ENCODE data around the gene SELENOS.

The SELENOS gene

GRCh38 chr15:101313041-101313761 lies 35.9 kb upstream of the SELENOS start:
- Histone ChIP-seq H3K4me1 (ENCODE audit: insufficient read depth, low read length, severe bottlenecking) (no peaks in the 10 kb centered on the region), H3K9me3 (ENCODE audit: low read length) (no peaks in the 10 kb centered on the region), H3K4me2 (ENCODE audit: low read length) (no peak overlapping the region), H2AFZ (ENCODE audit: low read length) (no peak overlapping the region), H3K27ac (ENCODE audit: low read depth, low read length, poor library complexity, severe bottlenecking) (no peak overlapping the region), H3K9ac (ENCODE audit: low read length) (no peak overlapping the region), H3K36me3 (ENCODE audit: insufficient read depth, low read length) (no peaks in the 10 kb centered on the region), H3F3A (ENCODE audit: insufficient read depth, low read length) (no peaks in the 10 kb centered on the region), H4K20me1 (ENCODE audit: insufficient read depth, low read length) (no peaks in the 10 kb centered on the region), H3K4me3 (ENCODE audit: low read depth, low read length, poor library complexity, severe bottlenecking) (no peak overlapping the region), H3K79me2 (ENCODE audit: insufficient read depth, low read length) (no peaks in the 10 kb centered on the region), H3K27me3 (ENCODE audit: insufficient read depth, low read length) (peaks cover 12% of the 10 kb centered on the region), H3K9me2 (ENCODE audit: low read depth, low read length) (no peaks in the 10 kb centered on the region)
- no peak for TF ChIP-seq CTCF (IDR thresholded peaks at IDR 0.05; ENCODE audit: low read length)
- TF ChIP-seq EZH2 (IDR thresholded peaks at IDR 0.05; ENCODE audit: borderline replicate concordance, low read length) = no peak

GRCh38 chr15:101310508-101310907 lies 33.2 kb upstream of the SELENOS start:
- Histone ChIP-seq H2AFZ (ENCODE audit: low read length) (no peak overlapping the region), H3K4me2 (ENCODE audit: low read length) (no peak overlapping the region), H3K4me1 (ENCODE audit: insufficient read depth, low read length, severe bottlenecking) (no peaks in the 10 kb centered on the region), H3K4me3 (ENCODE audit: low read depth, low read length, poor library complexity, severe bottlenecking) (no peak overlapping the region), H3K79me2 (ENCODE audit: insufficient read depth, low read length) (no peaks in the 10 kb centered on the region), H3K9me2 (ENCODE audit: low read depth, low read length) (no peaks in the 10 kb centered on the region), H3K9ac (ENCODE audit: low read length) (no peak overlapping the region), H4K20me1 (ENCODE audit: insufficient read depth, low read length) (no peaks in the 10 kb centered on the region), H3K36me3 (ENCODE audit: insufficient read depth, low read length) (no peaks in the 10 kb centered on the region), H3K27ac (ENCODE audit: low read depth, low read length, poor library complexity, severe bottlenecking) (no peak overlapping the region), H3K27me3 (ENCODE audit: insufficient read depth, low read length) (peaks cover 9% of the 10 kb centered on the region; the same call in 1 of the 2 replicates), H3F3A (ENCODE audit: insufficient read depth, low read length) (no peaks in the 10 kb centered on the region), H3K9me3 (ENCODE audit: low read length) (no peaks in the 10 kb centered on the region)
- TF ChIP-seq EZH2 (IDR thresholded peaks at IDR 0.05; ENCODE audit: borderline replicate concordance, low read length) (no peak), CTCF (IDR thresholded peaks at IDR 0.05; ENCODE audit: low read length) (no peak)

DNA sequence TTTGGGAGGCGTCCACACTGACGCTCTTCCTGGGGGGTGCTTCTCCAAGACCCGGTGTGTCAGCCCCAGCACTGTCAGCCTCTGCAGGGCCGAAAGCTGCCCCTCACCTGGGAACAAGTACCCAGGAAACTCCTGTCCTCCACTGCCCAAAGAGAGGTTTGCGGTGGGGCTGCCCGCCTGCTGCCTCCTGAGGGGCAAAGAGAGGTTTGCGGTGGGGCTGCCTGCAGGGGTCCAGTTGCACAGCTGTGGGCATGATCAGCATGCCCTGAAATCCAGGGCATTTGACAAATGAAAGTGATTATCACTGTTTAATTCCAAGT lies 32.8 kb upstream of the SELENOS start:
- Histone ChIP-seq H4K20me1 (ENCODE audit: insufficient read depth, low read length) (no peaks in the 10 kb centered on the region), H3K4me3 (ENCODE audit: low read depth, low read length, poor library complexity, severe bottlenecking) (no peak overlapping the region)

More for the DNA sequence above, 32.8 kb upstream of the SELENOS start:
- no peak for TF ChIP-seq EZH2 (IDR thresholded peaks at IDR 0.05; ENCODE audit: borderline replicate concordance, low read length)
- no peak for TF ChIP-seq CTCF (IDR thresholded peaks at IDR 0.05; ENCODE audit: low read length)
- Histone ChIP-seq H3K27ac (ENCODE audit: low read depth, low read length, poor library complexity, severe bottlenecking) (no peak overlapping the region), H3K27me3 (ENCODE audit: insufficient read depth, low read length) (peaks cover 8% of the 10 kb centered on the region; the same call in 1 of the 2 replicates), H3K4me2 (ENCODE audit: low read length) (no peak overlapping the region), H3K9me2 (ENCODE audit: low read depth, low read length) (no peaks in the 10 kb centered on the region), H2AFZ (ENCODE audit: low read length) (no peak overlapping the region), H3K9me3 (ENCODE audit: low read length) (no peaks in the 10 kb centered on the region), H3K36me3 (ENCODE audit: insufficient read depth, low read length) (no peaks in the 10 kb centered on the region), H3K4me1 (ENCODE audit: insufficient read depth, low read length, severe bottlenecking) (no peaks in the 10 kb centered on the region), H3K79me2 (ENCODE audit: insufficient read depth, low read length) (no peaks in the 10 kb centered on the region), H3K9ac (ENCODE audit: low read length) (no peak overlapping the region), H3F3A (ENCODE audit: insufficient read depth, low read length) (no peaks in the 10 kb centered on the region)
